K562 (cell line): ENCODE data around the gene LYRM7. TPM values are rescaled to one million over a fixed set of nuclear protein-coding genes. Genes with fewer than 3 reads are reported as not detected.
A peak's percentile ranks its signal among the peaks of the same experiment; 100 is the strongest.

Experiments
- CHAMP1 ChIP-seq: fragments of 450-650 bp; IDR thresholded peaks from 2 replicates; pipeline ENCODE4 v1.6.1; 2016; ENCODE audit warnings: mild to moderate bottlenecking
- E2F3 ChIP-seq: fragments of 250-450 bp; sonication (Bioruptor Pico); IDR thresholded peaks from 2 replicates; pipeline ENCODE4 v1.4.0; 2020; ENCODE audit warnings: mild to moderate bottlenecking
- E2F6 ChIP-seq, 2 experiments: IDR thresholded peaks; 2 replicates each; pipeline ENCODE4 v1.6.1; 2011; ENCODE audit warnings: borderline replicate concordance in 1 of 2, control low read depth in 1 of 2, low read depth in 1 of 2, low read length in 1 of 2, mild to moderate bottlenecking in 1 of 2, mixed read lengths in 1 of 2, moderate library complexity in 1 of 2; ENCODE audit not compliant: insufficient read depth in 1 of 2, insufficient read length in 1 of 2, poor library complexity in 1 of 2, severe bottlenecking in 1 of 2; ENCODE audit errors: extremely low read depth in 1 of 2
- E4F1 ChIP-seq: fragments of 250-450 bp; sonication (Bioruptor Pico); IDR thresholded peaks from 2 replicates; pipeline ENCODE4 v1.5.0; 2021; ENCODE audit warnings: mild to moderate bottlenecking, borderline replicate concordance
- ETS1 ChIP-seq: conservative IDR thresholded peaks from 2 replicates; pipeline ENCODE4 v1.6.1; 2011; ENCODE audit warnings: low read depth, mild to moderate bottlenecking, low read length; ENCODE audit not compliant: control insufficient read depth
- MGA ChIP-seq: fragments of 450-650 bp; IDR thresholded peaks from 2 replicates; pipeline ENCODE4 v1.6.1; 2016; ENCODE audit warnings: mild to moderate bottlenecking, moderate library complexity
- polyA plus RNA-seq, 8 experiments: library from polyadenylated mRNA; depleted of rRNA in 4 of 8; stranded (reverse) in 5 of 8; unstranded in 3 of 8; fragments of >200 nt; fragmentation: Nextera tagmentation in 2 of 8; fragmentation: Illumina TruSeq in 1 of 8; extraction: Ambion mirVana in 2 of 8; extraction: Trizol in 1 of 8; gene quantifications; 2 replicates each; pipeline versions ENCODE4 v1.2.1 to v1.2.3, GENCODE V29; 2011 to 2014; ENCODE audit warnings: inconsistent platforms in 1 of 8, missing spikeins in 1 of 8
- total RNA-seq, 7 experiments: library from RNA; depleted of rRNA in 6 of 7; stranded (reverse); fragments of >200 nt in 6 of 7; fragmentation: Illumina TruSeq in 2 of 7; extraction: Trizol in 2 of 7; gene quantifications; 2 replicates each; pipeline versions ENCODE4 v1.2.1 to v1.2.3, GENCODE V29; 2011 to 2021; ENCODE audit warnings: low replicate concordance in 1 of 7

LYRM7 gene
- total and polyA plus RNA-seq, 9 of the 15 experiments (the other 6 are each of a cell fraction or from before 2014, with no cell fraction given): 16.2 to 70.1 (median 33.3) TPM

GRCh38 chr5:131170540-131171275 is at the start of gene LYRM7 (continued):
- TF ChIP-seq MGA: peak; percentile 58
- peak; percentile 69 to 75 for TF ChIP-seq E2F6 (IDR thresholded peaks at IDR 0.05; ENCODE audit: borderline replicate concordance in 1 of 2, extremely low read depth in 1 of 2, insufficient read depth in 1 of 2, insufficient read length in 1 of 2, low read depth in 1 of 2, low read length in 1 of 2, poor library complexity in 1 of 2, severe bottlenecking in 1 of 2)
- no peak for TF ChIP-seq CHAMP1
- no peak for TF ChIP-seq E4F1 (CRISPR knock-in tag)
- TF ChIP-seq ETS1: peak; percentile 80
- TF ChIP-seq E2F3: no peak
